Type B pancreatic cell (in vitro differentiated cells): Measurements from ENCODE around the gene MAP7D1. TPM values are rescaled to one million over a fixed set of nuclear protein-coding genes. Genes with fewer than 3 reads are reported as not detected.
A peak's percentile ranks its signal among the peaks of the same experiment; 100 is the strongest.

ENCODE experiments used
- DNase-seq: peaks from one replicate; pipeline ENCODE4 v3.0.0; 2021; ENCODE audit warnings: mixed read lengths; ENCODE audit not compliant: unreplicated experiment; ENCODE audit errors: extremely low spot score
- H3K27ac Mint-ChIP-seq: 2 replicates; pipeline ENCODE4 v1.8.0; 2021; ENCODE audit warnings: mild to moderate bottlenecking, mixed read lengths
- H3K27me3 Mint-ChIP-seq: 2 replicates; pipeline ENCODE4 v1.8.0; 2021; ENCODE audit warnings: mixed read lengths
- H3K36me3 Mint-ChIP-seq: 2 replicates; pipeline ENCODE4 v1.8.0; 2021; ENCODE audit warnings: mixed read lengths
- H3K4me1 Mint-ChIP-seq: one replicate; pipeline ENCODE4 v1.8.0; 2021; ENCODE audit warnings: mixed read lengths; ENCODE audit not compliant: unreplicated experiment
- H3K4me3 Mint-ChIP-seq: 2 replicates; pipeline ENCODE4 v1.8.0; 2021; ENCODE audit warnings: mild to moderate bottlenecking, mixed read lengths
- H3K9me3 Mint-ChIP-seq: 2 replicates; pipeline ENCODE4 v1.8.0; 2021; ENCODE audit warnings: mixed read lengths
- CTCF ChIP-seq: fragments of 200-600 bp; sonication (generic); conservative IDR thresholded peaks from 2 replicates; pipeline ENCODE4 v1.5.0; 2021; ENCODE audit warnings: antibody characterized with exemption, mild to moderate bottlenecking
- total RNA-seq: library from RNA; stranded (reverse); gene quantifications from 2 replicates; pipeline ENCODE4 v1.2.1, GENCODE V29; 2021; ENCODE audit warnings: low replicate concordance

MAP7D1 gene
- total RNA-seq, 1 donor from 2014 or later = 112 TPM

- Mint-ChIP-seq H3K4me1 (peaks cover 52% of the 10 kb centered on the region), H3K36me3 (peaks cover 21% of the 10 kb centered on the region), H3K9me3 (no peaks in the 10 kb centered on the region), H3K27me3 (no peaks in the 10 kb centered on the region), H3K27ac (peak overlapping the region; percentile 72), H3K4me3 (peak overlapping the region; percentile 60)
- TF ChIP-seq CTCF = no peak
- DNase-seq = no peak
Observed at GRCh38 chr1:36159614-36160387, 3.8 kb downstream of the MAP7D1 start.

- H3K4me1 Mint-ChIP-seq = peaks cover 50% of the 10 kb centered on the region
Observed at GRCh38 chr1:36160388-36160948, 4.5 kb downstream of the MAP7D1 start.

GRCh38 chr1:36160949-36161485 is 5.1 kb downstream of the MAP7D1 start:
- no peaks in the 10 kb centered on the region for H3K9me3 Mint-ChIP-seq
- H3K4me1 Mint-ChIP-seq = peaks cover 50% of the 10 kb centered on the region
- DNase-seq = no peak
- H3K27ac Mint-ChIP-seq = peak overlapping the region; percentile 99
- H3K36me3 Mint-ChIP-seq = peaks cover 21% of the 10 kb centered on the region
- no peaks in the 10 kb centered on the region for H3K27me3 Mint-ChIP-seq
- peak; percentile 56 for TF ChIP-seq CTCF
- H3K4me3 Mint-ChIP-seq = peak overlapping the region; percentile 78

More at GRCh38 chr1:36160388-36160948, 4.5 kb downstream of the MAP7D1 start:
- peak overlapping the region; percentile 47 for H3K4me3 Mint-ChIP-seq
- no peaks in the 10 kb centered on the region for H3K9me3 Mint-ChIP-seq
- no peak for DNase-seq
- H3K27me3 Mint-ChIP-seq = no peaks in the 10 kb centered on the region
- peaks cover 21% of the 10 kb centered on the region for H3K36me3 Mint-ChIP-seq
- peak overlapping the region; percentile 50 for H3K27ac Mint-ChIP-seq
- TF ChIP-seq CTCF = no peak

GRCh38 chr1:36161641-36162531 is 5.9 kb downstream of the MAP7D1 start:
- H3K36me3 Mint-ChIP-seq = peaks cover 25% of the 10 kb centered on the region
- no peak for TF ChIP-seq CTCF
- no peaks in the 10 kb centered on the region for H3K27me3 Mint-ChIP-seq
- H3K4me3 Mint-ChIP-seq = peak overlapping the region; percentile 78
- H3K27ac Mint-ChIP-seq = peak overlapping the region; percentile 99
- H3K4me1 Mint-ChIP-seq = peaks cover 54% of the 10 kb centered on the region
- DNase-seq = no peak
- H3K9me3 Mint-ChIP-seq = no peaks in the 10 kb centered on the region

GRCh38 chr1:36162680-36163239 is 6.8 kb downstream of the MAP7D1 start:
- Mint-ChIP-seq H3K4me1 (peaks cover 52% of the 10 kb centered on the region), H3K36me3 (peaks cover 29% of the 10 kb centered on the region), H3K4me3 (peak overlapping the region; percentile 78), H3K9me3 (no peaks in the 10 kb centered on the region), H3K27me3 (no peaks in the 10 kb centered on the region), H3K27ac (peak overlapping the region; percentile 99)
- TF ChIP-seq CTCF = no peak
- no peak for DNase-seq
